Activated T-helper 1 cell treated with anti-CD3 and anti-CD28 coated beads, Interleukin-12 subunit alpha, Interleukin-12 subunit beta, Interleukin-2, Interleukin-4 antibody, amounts not matched to agents 30 ng/mL and 10 ng/mL and 1 ng/mL, durations not matched to agents 14 hours and 24 hours and 36 hours (primary cell): ENCODE measurements around the gene LRP1B. TPM values are rescaled to one million over a fixed set of nuclear protein-coding genes. Genes with fewer than 3 reads are reported as not detected.

Experiments used
- DNase-seq: peaks from one replicate; pipeline ENCODE4 v3.0.0; 2021; ENCODE audit warnings: low spot score
- H3K27ac Mint-ChIP-seq: one replicate; pipeline ENCODE4 v1.8.0; 2021; ENCODE audit warnings: mild to moderate bottlenecking, mixed read lengths
- H3K27me3 Mint-ChIP-seq: one replicate; pipeline ENCODE4 v1.8.0; 2022; ENCODE audit warnings: mild to moderate bottlenecking, moderate library complexity, mixed read lengths; ENCODE audit not compliant: insufficient read depth
- H3K36me3 Mint-ChIP-seq: one replicate; pipeline ENCODE4 v1.8.0; 2021; ENCODE audit warnings: low read depth, mixed read lengths
- H3K4me1 Mint-ChIP-seq: one replicate; pipeline ENCODE4 v1.8.0; 2021; ENCODE audit warnings: low read depth, mixed read lengths
- H3K4me3 Mint-ChIP-seq: one replicate; pipeline ENCODE4 v1.8.0; 2021; ENCODE audit warnings: mild to moderate bottlenecking, moderate library complexity, mixed read lengths
- H3K9me3 Mint-ChIP-seq: one replicate; pipeline ENCODE4 v1.8.0; 2021; ENCODE audit warnings: mixed read lengths
- intact Hi-C: fragments of 100-400 bp; cut with micrococcal nuclease; formaldehyde crosslinking; loops from one replicate; pipeline ENCODE4 v1.15.1; 2024
- total RNA-seq: library from RNA; stranded (reverse); gene quantifications from 2 replicates; pipeline ENCODE4 v1.2.3, GENCODE V29; 2022

LRP1B gene
- total RNA-seq, 1 donor from 2014 or later: not detected

DNA sequence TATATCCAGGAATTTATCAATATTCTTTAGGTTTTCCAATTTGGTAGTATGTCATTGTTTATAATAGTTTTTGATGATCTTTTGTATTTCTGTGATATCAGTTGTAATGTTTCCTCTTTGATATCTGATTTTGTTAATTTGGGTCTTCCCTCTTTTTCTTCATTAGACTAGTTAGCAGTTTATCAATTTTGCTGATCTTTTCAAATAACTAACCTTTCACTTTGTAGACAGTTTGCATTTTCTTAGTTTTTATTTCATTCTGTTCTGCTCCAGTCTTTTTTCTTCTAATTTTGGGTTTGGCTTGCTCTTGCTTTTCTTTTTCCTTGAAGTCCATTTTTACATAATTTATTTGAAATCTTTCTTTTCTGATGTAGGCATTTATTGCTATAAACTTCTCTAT, 824.4 kb downstream of the LRP1B start:
- Mint-ChIP-seq H3K36me3 (no peaks in the 10 kb centered on the region), H3K4me3 (no peak overlapping the region), H3K27ac (no peak overlapping the region), H3K27me3 (no peaks in the 10 kb centered on the region), H3K4me1 (no peaks in the 10 kb centered on the region), H3K9me3 (peaks cover 6% of the 10 kb centered on the region)
- DNase-seq: no peak
- intact Hi-C loops: no loop called here

DNA sequence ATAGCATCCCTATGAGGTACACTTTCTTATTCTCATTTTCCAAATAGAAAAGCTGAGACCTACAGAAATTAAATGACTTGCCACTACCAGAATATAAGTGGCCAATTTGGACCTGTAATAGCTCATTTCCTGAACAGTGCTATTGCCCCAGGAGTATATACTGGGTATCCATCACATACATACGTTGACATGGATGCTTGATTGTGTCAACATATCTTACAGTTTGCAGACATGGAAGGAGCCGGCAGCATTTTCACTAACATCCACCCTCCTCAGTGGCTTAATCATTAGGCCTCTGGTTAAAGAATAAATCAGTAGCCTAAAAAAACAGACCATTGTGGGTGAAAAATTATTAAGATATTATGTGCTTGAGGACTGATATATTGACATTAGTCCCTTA, 829.3 kb downstream of the LRP1B start:
- no peaks in the 10 kb centered on the region for H3K4me1 Mint-ChIP-seq
- no peak for DNase-seq
- no peak overlapping the region for H3K27ac Mint-ChIP-seq
- intact Hi-C loops: no loop called here
- no peaks in the 10 kb centered on the region for H3K27me3 Mint-ChIP-seq
- H3K9me3 Mint-ChIP-seq: peaks cover 6% of the 10 kb centered on the region
- H3K36me3 Mint-ChIP-seq: no peaks in the 10 kb centered on the region
- no peak overlapping the region for H3K4me3 Mint-ChIP-seq

DNA sequence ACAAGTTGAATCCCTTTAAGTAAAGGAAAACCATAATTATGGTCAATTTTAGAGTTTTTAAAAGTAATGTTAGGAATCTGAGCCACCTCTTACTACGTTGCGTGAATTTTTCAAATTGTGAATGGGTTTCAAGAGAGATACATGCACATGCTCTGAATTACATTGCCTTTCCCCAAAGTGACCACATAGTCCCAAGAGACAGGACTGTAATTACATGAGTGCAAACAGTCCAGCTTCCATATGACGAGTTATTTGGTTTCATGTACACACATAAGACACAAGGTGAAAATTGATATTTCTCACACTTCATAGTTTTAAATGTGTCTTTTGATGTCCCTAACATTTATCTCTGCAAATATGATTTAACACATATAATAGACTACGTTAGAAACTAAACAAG, 850.8 kb downstream of the LRP1B start:
- no peaks in the 10 kb centered on the region for H3K27me3 Mint-ChIP-seq
- no peaks in the 10 kb centered on the region for H3K36me3 Mint-ChIP-seq
- H3K27ac Mint-ChIP-seq: no peak overlapping the region
- no peaks in the 10 kb centered on the region for H3K4me1 Mint-ChIP-seq
- no peak for DNase-seq
- no peak overlapping the region for H3K4me3 Mint-ChIP-seq
- intact Hi-C loops: no loop called here
- no peaks in the 10 kb centered on the region for H3K9me3 Mint-ChIP-seq

DNA sequence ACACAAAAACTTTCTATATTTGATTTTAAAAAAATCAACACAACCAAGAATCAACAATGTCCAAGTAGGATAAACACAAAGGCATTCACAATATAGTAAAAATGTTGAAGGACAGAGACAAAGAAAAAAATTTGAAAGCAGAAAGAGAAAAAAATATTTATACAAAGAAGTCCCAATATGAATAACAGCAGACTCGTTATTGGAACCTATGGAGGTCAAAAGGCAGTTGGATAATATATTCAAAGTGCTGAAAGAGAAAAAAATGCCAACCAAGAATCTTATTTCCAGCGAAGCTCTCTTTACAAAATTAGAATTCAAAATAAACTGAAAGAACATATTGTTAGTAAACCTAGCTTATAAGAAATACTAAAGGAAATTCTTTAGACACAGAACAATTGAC, 859.5 kb downstream of the LRP1B start:
- intact Hi-C loops: no loop called here
- Mint-ChIP-seq H3K9me3 (peaks cover 9% of the 10 kb centered on the region), H3K27ac (no peak overlapping the region), H3K4me1 (no peaks in the 10 kb centered on the region), H3K27me3 (no peaks in the 10 kb centered on the region), H3K36me3 (no peaks in the 10 kb centered on the region), H3K4me3 (no peak overlapping the region)
- DNase-seq: no peak

DNA sequence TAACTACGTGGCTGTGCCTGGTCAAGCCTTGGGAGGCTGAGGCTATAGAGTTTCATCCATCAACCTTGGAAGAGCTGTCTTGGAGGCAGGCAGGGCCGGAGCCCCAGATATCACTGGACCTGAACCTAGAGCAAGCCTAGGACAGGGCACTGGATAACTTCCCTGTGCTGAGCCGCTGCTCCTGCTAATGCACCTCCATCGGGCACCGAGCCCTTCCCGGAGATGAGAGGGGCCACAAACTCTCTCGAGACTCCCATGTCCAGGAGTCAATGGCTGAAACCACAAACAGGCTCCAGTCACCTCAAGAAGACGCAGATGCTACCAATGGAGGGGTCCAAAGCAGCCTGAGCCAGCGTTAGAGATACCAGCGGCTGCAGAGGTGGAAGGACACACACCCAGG, 866.0 kb downstream of the LRP1B start:
- no peaks in the 10 kb centered on the region for H3K36me3 Mint-ChIP-seq
- intact Hi-C loops: no loop called here
- H3K27ac Mint-ChIP-seq: no peak overlapping the region
- no peak for DNase-seq
- no peaks in the 10 kb centered on the region for H3K4me1 Mint-ChIP-seq
- no peak overlapping the region for H3K4me3 Mint-ChIP-seq
- no peaks in the 10 kb centered on the region for H3K27me3 Mint-ChIP-seq
- H3K9me3 Mint-ChIP-seq: peaks cover 4% of the 10 kb centered on the region

DNA sequence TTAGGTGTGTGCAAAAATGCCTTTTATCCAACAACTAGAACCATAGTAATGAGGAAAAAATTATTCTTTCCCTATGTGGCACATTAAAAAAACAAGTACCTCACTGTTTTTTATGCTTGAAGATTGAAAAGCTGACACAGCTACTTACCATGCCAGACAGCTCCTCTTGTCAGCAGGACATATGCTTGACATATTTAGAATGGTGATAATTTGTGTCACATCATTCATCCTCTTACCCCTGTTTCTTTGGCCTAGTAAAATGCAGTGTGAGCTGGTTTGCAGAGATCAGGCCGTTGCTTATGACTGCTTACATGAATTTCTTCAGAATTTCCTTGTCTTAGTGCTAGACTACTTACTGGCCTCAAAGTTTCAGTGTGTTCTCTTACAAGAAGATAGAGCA, 869.9 kb downstream of the LRP1B start:
- Mint-ChIP-seq H3K27ac (no peak overlapping the region), H3K4me3 (no peak overlapping the region), H3K27me3 (no peaks in the 10 kb centered on the region), H3K4me1 (no peaks in the 10 kb centered on the region), H3K36me3 (no peaks in the 10 kb centered on the region), H3K9me3 (peaks cover 4% of the 10 kb centered on the region)
- intact Hi-C loops: no loop called here
- no peak for DNase-seq

DNA sequence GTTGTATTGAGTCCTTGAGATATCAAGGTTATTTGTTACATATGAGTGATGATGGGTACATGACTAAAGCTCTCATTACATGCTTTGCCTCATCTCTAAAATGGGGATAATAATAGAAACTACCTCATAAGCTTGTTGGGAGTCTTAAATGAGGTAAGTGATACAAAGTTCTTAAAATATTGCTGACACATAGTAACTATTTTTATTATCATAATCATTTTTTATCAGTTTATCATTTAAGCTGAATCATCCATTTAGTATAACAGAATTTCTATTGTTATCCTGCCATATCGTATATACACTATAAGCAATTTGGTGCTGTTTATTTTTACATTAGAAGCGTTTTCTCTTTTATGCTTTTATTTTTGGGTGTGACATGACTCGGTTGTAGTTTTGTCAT, 871.1 kb downstream of the LRP1B start:
- no peak for DNase-seq
- H3K4me1 Mint-ChIP-seq: no peaks in the 10 kb centered on the region
- no peaks in the 10 kb centered on the region for H3K36me3 Mint-ChIP-seq
- no peaks in the 10 kb centered on the region for H3K9me3 Mint-ChIP-seq
- no peaks in the 10 kb centered on the region for H3K27me3 Mint-ChIP-seq
- intact Hi-C loops: no loop called here
- H3K27ac Mint-ChIP-seq: no peak overlapping the region
- no peak overlapping the region for H3K4me3 Mint-ChIP-seq

DNA sequence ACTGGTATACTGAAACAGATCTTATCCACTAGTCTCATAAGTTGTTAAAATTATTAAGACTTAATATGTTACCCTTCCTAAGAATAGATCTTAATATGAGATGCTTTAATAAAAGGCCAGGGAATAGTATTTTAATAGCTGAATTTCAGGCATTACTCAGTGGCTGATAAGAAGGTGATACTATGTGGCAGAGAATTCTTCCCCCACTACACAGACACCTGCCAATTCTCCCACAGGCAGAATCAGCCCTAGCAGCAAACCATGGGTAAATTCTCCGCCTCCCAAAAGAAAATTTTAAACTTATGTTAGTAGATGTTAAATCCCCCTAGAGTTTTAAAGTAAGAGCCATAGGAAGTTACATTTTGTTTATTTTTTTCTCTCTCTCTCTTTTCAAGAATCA, 888.8 kb downstream of the LRP1B start:
- Mint-ChIP-seq H3K4me1 (no peaks in the 10 kb centered on the region), H3K36me3 (no peaks in the 10 kb centered on the region), H3K9me3 (peaks cover 10% of the 10 kb centered on the region), H3K27me3 (no peaks in the 10 kb centered on the region), H3K27ac (no peak overlapping the region), H3K4me3 (no peak overlapping the region)
- no peak for DNase-seq
- intact Hi-C loops: no loop called here

DNA sequence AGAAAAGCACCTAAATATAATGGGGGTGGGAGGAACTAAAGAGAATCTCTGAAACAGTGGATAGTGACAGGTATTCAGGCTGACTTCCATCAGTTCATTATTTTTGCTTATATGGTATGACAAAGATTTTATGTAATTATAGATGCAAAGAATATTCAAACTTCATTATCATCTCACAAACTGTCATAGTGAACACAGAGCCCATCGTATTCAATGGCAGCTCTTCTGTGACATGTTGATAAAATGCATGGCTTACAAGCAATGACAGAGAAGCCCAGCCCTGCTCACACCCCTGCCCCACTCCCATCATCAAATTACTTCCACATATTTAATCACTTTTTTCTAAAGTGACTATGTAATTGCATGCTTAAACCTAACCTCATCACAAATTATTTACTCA, 904.3 kb downstream of the LRP1B start:
- intact Hi-C loops: no loop called here
- DNase-seq: no peak
- Mint-ChIP-seq H3K36me3 (no peaks in the 10 kb centered on the region), H3K9me3 (peaks cover 17% of the 10 kb centered on the region), H3K27ac (no peak overlapping the region), H3K27me3 (no peaks in the 10 kb centered on the region), H3K4me3 (no peak overlapping the region), H3K4me1 (no peaks in the 10 kb centered on the region)

DNA sequence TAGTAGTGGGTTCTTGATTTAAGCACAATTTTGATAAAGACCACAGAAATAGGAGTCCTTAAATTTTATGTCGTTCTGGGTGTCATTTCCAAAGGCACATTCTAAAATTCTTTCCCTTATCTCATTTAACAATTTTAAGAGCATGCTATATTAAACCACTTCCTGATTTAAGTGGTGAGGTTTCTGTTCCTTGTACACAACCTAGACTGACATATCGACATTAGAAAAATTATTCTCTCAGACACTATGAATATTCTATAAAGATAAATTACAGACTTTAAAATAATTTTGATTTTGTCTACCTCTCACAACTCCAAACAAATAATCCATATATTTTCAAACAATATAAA, 923.8 kb downstream of the LRP1B start:
- Mint-ChIP-seq H3K9me3 (peaks cover 15% of the 10 kb centered on the region), H3K36me3 (no peaks in the 10 kb centered on the region), H3K27me3 (no peaks in the 10 kb centered on the region), H3K4me1 (no peaks in the 10 kb centered on the region), H3K27ac (no peak overlapping the region), H3K4me3 (no peak overlapping the region)
- DNase-seq: no peak
- intact Hi-C loops: no loop called here

DNA sequence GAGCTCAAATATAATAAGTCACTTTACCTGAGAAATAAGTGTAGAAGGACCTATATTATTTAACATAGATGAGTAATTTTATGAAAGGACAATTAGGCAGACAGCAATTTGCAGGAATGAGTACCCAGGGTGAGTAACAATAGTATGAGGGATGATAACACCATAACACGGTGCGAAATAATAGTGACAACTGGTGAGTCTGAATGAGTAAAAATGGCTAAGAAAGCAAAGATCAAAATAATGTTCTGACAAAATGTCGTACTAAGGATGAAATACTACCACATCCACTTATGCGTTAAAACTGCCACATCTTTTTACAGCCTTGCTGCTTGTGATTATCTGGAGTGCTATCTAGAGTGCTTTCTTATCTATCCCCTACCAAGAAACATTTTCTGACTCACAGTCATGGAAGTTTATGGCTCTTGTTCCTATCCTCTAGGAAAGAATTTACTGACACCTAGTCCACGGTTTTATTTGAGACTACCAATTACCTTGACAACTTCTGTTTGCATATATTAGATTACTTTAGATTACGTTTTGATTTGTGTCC, 929.7 kb downstream of the LRP1B start:
- no peaks in the 10 kb centered on the region for H3K4me1 Mint-ChIP-seq
- no peak for DNase-seq
- H3K27me3 Mint-ChIP-seq: no peaks in the 10 kb centered on the region
- H3K36me3 Mint-ChIP-seq: no peaks in the 10 kb centered on the region
- peaks cover 8% of the 10 kb centered on the region for H3K9me3 Mint-ChIP-seq
- H3K4me3 Mint-ChIP-seq: no peak overlapping the region
- no peak overlapping the region for H3K27ac Mint-ChIP-seq
- intact Hi-C loops: no loop called here

DNA sequence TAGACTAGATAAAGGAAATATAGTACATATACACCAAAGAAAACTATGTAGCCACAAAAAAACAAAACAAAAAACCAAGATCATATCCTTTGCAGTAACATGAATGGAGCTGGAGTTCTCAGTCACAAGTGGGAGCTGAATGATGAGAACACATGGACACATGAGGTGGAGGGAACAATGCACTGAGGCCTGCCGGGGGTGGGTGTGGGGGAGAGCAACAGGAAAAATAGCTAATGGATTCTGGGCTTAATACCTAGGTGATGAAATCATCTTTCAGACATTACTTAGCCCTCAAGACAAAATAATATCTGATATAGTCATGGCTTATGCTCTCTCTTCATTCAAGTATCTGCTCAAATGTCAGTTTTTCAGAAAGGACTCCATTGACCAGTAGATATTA, 930.6 kb downstream of the LRP1B start:
- DNase-seq: no peak
- H3K27me3 Mint-ChIP-seq: no peaks in the 10 kb centered on the region
- no peaks in the 10 kb centered on the region for H3K4me1 Mint-ChIP-seq
- H3K4me3 Mint-ChIP-seq: no peak overlapping the region
- H3K9me3 Mint-ChIP-seq: peaks cover 8% of the 10 kb centered on the region
- H3K36me3 Mint-ChIP-seq: no peaks in the 10 kb centered on the region
- intact Hi-C loops: no loop called here
- H3K27ac Mint-ChIP-seq: no peak overlapping the region

DNA sequence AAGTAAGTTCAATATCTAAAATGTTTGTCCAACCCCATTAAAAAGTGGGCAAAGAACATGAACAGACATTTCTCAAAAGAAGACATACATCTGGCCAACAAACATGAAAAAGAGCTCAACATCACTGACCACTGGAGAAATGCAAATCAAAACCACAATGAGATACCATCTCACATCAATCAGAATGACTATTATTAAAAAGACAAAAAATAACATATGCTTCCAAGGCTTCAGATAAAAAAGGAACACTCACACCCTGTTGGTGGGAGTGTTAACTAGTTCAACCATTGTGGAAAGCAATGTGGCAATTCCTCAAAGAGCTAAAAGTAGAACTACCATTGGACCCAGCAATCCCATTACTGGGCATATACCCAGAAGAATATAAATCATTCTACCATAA, 931.1 kb downstream of the LRP1B start:
- no peaks in the 10 kb centered on the region for H3K4me1 Mint-ChIP-seq
- H3K27ac Mint-ChIP-seq: no peak overlapping the region
- no peak overlapping the region for H3K4me3 Mint-ChIP-seq
- DNase-seq: no peak
- H3K27me3 Mint-ChIP-seq: no peaks in the 10 kb centered on the region
- intact Hi-C loops: no loop called here
- no peaks in the 10 kb centered on the region for H3K36me3 Mint-ChIP-seq
- peaks cover 8% of the 10 kb centered on the region for H3K9me3 Mint-ChIP-seq

DNA sequence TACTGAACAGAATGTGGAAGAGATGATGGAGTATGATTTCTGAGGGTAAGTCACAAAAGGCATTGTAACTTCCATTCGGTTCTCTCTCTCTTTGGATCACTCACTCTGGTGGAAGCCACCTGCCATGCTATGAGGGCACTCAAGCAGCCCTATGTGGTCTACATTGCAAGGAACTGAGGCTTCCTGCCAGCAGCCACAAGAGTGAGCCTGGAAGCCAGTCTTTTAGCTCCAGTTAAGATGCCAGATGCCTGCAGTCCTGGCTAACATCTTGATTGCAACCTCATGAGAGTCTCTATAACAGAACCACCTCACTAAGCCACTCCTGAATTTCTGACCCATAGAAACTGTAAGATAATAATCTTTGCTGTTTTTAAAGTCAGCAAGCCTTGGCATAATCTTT, 935.7 kb downstream of the LRP1B start:
- H3K4me3 Mint-ChIP-seq: no peak overlapping the region
- peaks cover 4% of the 10 kb centered on the region for H3K9me3 Mint-ChIP-seq
- no peaks in the 10 kb centered on the region for H3K27me3 Mint-ChIP-seq
- no peak for DNase-seq
- intact Hi-C loops: no loop called here
- no peak overlapping the region for H3K27ac Mint-ChIP-seq
- no peaks in the 10 kb centered on the region for H3K36me3 Mint-ChIP-seq
- H3K4me1 Mint-ChIP-seq: no peaks in the 10 kb centered on the region
